GM19455 (cell line): ENCODE measurements around the gene CHKA.
"Not testable (repeated sequence)": the region's sequence is repeated elsewhere in the genome, so short reads cannot be mapped to it uniquely, and the experiment has no call there.

Experiments used
- ATAC-seq: cut with Tn5 transposase; IDR thresholded peaks from one replicate; pipeline ENCODE4 v1.9.1; 2021; ENCODE audit not compliant: unreplicated experiment

CHKA gene

DNA sequence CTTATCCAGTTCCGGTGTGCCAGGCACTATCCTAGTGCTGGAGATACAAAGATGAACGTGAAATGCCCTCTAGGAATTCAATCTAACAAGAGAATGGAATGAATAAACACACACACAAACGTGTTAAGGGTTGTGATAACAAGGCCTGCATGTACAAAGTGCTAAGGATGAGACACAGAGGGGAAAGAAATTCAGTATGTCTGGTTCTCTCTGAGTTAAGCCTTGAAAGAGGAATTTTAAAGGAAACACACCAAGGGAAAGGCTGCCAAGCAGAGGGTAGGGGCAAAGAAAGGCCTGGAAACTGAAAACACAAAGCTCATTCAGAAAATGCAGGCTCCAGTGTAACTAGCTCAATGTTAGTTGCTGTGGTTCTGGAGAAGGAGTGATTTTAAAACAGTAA is 4.2 kb downstream of the CHKA start:
- no peak for ATAC-seq

DNA sequence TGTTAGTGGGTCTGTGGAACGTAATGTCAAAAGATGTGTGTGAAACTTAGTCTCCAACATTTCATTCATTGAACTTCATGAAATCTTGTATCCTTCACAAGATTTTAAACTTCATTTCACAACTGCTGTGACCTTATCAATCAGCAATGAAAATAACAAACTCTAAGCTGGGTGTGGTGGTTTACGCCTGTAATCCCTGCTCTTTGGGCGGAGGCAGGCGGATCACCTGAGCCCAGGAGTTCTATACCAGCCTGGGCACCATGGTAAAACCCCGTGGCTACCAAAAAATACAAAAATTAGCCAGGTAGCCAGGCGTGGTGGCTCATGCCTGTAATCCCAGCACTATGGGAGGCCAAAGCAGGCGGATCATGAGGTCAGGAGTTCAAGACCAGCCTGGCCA is 5.1 kb downstream of the CHKA start:
- no peak for ATAC-seq

DNA sequence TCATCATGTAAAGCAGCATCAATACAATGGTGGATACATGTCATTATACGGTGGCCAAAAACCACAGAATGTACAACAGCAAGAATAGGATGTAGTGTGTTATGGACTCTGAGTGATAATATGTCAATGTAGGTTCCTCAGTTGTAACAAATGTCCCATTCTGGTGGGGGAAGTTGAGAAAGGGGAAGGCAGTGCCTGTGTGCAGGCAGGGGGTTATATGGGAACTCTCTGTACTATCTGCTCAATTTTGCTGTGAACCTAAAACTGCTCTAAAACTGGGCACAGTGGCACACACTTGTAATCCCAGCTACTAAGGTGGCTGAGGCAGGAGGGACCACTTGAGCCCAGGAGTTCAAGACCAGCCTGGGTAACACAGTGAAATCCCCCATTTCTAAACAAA is 5.9 kb downstream of the CHKA start:
- ATAC-seq, result no peak

DNA sequence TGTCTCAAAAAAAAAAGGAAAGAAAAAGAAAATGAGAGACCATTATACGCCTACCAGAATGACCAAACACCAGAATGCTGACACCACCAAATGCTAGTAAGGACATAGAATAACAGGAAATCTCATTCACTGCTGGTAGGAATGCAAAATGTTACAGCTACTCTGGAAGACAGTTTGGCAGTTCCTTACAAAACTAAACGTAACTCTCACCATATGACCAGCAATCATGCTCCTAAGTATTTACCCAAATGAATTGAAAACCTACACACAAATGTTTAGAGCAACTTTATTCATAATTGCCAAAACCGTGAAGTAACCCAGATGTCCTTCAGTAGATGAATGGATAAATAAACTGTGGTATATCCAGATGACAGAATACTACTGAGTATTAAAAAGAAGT is 7.2 kb downstream of the CHKA start:
- no peak for ATAC-seq

DNA sequence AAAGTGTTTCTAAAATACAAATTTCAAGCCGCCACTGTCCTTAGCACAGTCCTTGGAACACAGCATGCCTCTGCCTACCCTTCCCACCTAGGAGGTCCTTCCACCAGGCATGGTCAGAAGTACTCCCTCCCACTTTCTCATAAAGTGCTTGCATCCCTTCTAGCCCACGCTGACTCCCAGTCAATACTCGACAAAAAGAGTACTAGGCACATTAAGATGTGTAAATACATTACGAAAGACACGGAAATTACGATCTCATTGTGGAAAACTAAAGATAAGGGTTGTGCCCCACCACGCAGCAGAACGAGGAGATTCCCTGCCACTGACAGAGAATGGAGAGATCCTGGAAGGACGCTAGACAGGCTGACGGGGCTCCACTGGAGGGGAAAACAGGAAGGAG is 13.5 kb downstream of the CHKA start:
- ATAC-seq, result no peak

DNA sequence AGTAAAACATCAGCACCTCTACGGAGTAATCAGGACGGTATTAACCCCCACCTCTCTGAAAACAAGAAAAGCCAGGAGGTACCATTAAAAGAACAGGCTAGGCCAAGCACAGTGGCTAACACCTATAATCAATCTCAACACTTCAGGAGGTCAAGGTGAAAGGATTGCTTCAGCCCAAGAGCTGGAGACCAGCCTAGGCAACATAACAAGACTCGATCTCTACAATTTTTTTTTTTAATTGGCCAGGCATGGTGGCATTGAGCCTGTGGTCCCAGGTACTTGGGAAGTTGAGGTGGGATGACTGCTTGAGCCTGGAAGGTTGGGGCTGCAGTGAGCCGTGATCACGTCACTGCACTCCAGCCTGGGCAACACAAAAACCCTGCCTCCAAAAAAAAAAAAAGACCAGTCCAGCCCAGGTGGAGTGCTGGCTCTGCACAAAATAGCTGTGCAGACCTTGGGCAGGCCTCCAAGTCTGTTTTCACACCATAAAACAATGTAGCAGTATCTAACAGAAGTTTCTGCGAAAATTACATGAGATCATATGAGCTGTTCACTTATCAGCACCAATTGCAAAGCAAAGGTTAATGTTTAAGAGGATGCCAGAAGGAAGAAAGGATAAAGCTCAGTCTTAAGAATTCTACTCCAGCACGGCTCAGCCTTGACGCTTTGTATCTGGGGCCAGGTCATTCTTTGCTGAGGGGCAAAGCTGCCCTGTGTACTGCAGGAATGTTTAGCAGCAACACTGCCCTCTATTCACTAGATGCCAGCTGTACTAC is 14.8 kb downstream of the CHKA start:
- no peak for ATAC-seq

DNA sequence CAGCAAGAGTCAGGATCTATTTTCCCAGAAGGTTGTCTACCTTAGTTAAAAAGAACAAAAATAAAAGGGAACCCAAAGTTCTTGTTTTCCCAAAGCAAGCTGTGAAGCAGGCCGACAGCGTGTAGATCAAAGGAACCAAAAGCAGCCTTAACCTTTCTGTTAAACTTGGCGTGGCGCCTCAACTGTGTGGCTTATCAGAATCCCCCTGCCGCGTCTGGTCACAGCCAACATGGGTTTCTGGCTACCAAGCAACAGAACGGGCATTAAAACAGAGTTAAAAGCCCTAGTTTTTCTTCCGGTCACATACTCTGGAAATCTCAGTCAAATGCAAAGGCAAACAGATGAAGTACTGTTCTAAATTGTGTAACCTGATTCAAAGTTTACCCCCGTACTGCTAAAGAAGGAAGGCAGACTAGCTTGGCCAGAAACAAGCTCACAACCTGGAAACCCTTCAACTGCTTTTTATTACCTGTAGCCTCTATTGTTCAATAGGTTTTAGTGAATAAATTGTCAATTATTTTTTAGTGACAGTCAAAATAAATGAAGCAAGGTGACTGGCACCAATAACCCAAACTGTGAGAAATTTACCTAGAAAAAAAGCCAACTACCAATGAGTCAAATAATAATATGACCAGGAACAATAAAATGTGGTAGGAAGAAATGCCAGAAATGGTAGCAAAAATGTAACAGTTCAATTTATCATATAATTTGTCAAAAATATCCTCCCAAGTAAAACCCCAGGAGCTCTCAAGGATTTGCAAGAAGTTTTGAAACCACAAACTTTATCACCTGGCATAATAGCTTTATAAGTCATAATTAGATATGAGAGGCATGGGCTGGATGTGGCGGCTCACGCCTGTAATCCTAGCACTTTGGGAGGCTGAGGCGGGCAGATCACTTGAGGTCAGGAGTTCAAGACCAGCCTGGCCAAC is 21.4 kb downstream of the CHKA start:
- ATAC-seq, result no peak

DNA sequence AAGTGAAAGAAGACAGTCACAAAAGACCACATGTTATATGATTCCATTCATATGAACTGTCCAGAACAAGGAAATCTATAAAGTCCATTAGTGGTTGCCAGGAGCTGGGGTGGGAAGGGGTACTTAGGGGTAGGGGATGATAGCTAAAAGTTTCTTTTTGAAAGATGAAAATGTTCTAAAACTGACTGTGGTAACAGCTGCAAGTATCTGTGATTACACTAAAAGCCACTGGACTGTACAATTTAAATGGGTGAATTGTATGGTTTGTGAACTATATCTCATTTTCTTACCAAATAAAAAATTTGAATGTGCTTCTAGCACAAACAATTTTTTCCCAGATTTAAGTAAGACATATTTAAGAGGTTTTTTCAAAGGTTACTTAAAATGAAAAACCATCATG is 22.1 kb downstream of the CHKA start:
- no peak for ATAC-seq

DNA sequence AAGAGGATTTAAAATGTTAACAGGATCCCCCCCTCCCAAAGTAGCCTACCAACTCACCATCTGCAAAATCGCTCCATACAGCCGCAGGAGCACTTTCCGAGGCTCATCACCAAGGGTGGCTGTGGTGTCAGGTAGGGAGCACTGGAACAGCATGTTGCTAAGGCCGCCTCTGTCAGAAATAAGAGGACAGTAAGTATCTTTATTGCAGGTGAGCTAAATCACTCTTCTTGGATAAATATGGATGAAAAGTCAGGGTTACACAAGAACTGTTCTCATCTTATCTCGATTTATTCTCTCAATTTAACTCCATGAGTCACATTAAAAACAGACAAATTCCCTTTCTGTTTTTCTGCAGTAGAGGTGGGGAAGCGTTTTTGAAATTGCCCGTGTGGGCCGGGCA is 24.2 kb downstream of the CHKA start:
- ATAC-seq, result no peak

DNA sequence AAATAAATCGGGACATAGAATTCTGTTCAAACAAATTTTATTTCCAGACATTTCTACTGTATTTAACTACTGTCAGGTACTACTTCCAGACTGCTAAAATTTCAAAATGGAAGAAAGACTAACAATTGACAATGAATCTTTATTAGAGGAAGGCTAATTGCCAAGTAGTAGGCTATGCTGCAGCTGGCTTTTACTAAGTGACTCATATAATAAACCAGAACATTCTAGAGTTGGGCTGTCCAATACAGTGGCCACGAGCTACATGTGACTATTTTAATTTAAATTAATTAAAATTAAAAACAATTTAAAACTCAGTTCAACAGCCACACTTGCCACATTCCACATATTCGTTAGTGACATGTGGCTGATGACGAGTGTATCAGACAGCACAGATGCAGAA is 27.6 kb downstream of the CHKA start:
- ATAC-seq, result no peak

DNA sequence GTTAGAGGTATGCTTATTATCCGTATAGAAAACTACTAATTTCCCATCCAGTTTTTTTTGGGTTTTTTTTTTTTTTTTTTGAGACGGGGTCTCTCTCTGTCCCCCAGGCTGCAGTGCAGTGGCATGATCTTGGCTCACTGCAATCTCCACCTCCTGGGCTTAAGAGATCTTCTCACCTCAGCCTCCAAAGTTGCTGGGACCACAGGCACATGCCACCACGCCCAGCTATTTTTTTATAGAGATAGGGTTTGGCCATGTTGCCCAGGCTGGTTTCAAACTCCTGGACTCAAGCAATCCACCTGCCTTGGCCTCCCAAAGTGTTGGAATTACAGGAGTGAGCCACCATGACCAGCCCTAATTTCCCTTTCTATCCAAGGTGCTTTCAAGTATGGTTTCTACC is 28.2 kb downstream of the CHKA start:
- ATAC-seq, result not testable (repeated sequence)

DNA sequence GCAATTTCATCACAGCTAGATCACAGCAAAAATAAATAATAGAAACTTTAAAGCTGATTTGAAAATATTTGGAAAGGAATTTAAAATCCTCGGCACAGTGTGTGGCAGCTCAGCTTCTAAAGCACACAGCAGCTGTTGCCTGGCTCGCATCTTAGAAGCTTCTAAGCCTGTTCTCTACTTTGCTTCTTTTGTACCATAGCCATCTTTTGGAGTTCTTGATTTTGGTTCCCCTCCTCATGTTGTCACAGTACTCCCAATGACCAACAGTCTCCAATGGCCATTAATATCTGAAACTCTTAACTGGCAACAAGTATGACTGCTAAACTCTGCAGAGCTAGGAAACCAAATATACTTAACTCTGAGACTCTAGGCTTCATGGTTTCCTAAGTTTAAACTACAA is 28.8 kb downstream of the CHKA start:
- no peak for ATAC-seq

DNA sequence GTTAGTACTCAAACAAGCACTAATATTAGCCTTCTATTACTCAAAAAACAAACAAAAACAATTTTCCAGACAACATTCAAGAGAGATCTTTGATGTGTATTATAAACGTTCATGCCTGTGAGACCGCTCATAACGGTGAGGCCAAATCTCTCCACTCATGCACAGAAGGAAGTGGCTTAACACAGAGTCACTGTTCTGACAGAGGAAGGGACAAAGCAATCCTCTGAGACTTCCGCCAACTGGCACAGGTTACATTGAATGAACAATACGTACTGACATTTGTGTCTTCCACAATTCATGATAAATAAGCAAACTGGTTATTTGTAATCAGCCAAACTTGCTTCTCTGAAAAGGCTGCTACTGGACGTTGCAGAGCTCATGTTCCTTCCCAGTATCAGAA is 30.5 kb downstream of the CHKA start:
- no peak for ATAC-seq

DNA sequence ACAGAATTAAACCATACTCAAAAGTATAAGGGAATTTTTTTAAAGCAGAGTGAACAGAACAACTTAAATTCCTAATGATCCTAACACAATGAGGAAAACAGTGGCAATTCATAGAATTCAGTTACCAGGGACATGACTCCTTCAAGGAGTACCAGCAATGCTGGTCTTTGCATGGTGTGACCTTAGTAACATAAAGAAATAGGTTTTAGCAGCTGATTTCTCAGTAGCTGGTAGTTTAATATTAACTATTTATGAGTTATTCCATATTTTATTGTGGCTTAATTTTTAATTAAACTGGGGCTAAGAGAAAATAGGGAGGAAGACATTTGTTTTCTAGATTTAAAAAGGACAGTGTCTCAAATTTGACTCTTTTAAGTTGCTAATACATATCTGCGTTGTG is 30.9 kb downstream of the CHKA start:
- no peak for ATAC-seq

DNA sequence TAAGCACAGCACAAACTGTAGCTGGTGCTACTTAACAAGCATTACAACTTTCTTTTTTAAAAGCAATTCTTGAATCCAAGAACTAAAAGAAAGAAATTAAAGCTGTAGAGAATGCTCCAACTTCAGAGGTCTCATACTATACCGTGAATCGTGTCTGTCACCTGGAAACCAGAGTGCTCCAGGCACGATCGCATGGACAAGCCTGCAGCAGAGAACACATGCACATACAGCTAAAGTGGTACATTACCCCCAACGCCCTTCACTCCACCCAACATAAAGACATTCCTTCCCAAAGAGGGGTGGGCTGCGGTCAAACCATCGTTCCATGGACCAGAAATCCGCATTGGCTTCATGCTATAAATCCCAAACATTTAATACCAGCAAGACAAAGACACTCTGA is 31.5 kb downstream of the CHKA start:
- ATAC-seq, result no peak

DNA sequence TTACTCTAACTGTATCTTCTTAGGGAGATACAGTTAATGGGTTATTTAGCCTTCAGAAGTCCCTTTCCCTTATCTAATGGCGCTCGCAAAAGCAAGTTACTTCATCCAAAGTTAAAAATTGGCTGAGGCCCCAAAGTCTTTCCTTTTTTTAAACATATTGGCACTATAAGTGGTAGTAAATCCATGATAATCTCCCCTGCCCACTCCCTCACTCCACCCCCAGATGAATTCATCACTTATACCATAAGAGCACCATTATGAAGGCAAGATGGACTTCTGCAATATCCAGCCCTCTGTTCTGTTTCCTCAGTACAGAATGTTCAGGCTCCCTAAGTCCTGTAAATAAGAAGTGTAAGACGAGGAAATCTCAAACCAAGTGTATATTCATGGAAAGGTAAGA is 37.7 kb downstream of the CHKA start:
- no peak for ATAC-seq

DNA sequence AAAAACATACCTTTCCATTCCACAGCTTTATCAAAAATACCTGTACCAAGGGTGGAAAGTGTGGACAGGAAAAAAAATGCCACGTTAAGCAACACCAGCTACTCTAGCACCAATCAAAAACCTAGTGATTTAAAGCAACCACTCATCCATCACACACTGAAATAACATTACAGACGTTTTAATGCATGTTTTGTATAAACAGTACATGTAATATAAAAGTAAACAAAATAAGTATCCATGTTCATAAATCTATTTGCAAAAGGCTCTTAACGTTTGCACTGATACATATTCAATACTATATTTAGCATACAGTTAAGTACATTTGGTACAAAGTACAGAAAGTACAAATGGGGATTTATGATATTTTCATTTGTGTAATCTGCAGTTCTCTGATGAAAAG is 38.7 kb downstream of the CHKA start:
- no peak for ATAC-seq

DNA sequence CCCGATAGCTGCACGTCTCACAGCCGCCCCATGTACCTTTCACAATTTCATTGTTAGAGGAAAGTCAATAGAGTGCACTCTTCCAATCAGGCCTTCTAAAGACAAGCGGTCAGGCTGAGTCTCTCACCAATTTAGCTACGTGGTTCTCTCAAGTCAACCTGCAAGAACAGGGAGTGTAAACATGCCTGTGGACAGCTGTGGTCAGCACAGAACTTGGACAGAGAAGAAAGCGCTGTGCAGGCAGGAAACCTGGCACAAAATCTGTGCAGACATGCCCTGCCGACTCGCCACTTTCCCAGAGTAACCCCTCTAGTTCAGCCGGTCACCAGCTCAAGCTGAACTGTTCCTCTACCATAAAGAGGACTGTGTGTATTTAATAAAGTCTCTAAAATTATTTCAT is 39.5 kb downstream of the CHKA start:
- ATAC-seq, result no peak

DNA sequence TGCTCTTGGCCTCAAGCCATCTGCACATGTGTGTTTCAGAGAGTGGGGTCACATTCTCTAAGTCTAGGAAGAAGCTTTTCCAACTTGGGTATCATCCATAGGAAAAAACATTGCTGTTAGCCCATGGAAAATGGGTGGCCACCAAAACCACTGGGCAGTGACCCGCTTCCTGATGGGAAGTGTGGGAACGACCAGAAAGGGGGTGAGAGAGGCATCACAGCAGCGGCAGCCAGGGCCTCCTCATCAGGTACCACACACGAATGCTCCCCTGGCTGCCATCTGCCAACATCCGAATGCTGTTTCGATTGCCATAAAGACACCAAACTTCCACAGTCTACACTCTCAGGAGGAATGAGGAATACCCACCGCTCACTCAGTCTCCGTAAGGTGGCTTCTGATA is 40.3 kb downstream of the CHKA start:
- no peak for ATAC-seq

DNA sequence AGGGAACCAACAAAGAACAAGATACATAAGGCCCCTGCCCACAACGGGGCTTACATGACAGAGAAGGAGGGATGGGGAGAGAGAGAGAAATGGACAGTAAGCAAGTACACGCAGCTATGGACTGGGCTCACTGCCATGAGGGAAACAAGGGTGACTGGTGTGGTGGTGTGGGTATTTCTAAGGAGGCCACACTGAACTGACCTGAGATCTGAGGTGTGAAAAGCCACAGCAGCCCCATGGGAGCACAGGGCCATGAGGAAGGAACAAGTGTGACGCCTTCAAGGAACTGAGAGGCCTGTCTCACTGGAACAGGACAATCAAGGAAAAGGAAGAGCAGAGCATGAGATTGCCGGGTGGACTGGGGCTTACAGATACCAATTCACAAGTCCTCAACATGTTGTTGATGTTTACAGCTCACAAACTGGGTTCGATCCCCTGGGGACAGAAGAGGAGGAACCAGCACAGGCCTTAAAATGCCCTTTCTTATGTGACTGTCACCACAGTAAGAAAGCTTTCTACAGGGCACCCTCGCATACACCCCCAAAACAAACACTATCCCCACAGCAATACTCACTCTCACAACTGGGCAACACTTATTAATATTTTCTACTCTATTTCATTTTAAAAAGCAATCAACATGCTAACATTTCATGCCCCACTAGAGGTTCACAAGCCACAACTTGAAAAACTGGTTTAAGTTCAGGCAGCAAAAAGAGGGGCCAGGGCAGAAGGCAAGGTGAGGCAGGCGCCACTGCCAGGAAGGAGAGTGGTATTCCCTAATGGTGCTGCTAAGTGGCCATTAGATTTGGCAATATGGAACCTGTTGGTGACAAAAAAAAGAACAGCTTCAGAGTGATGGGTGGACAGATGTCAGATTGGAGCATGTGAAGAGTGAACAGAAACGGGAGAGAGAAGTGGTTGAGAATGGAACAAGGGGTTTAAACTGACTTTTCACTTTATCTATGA is 43.3 kb downstream of the CHKA start:
- ATAC-seq, result no peak

DNA sequence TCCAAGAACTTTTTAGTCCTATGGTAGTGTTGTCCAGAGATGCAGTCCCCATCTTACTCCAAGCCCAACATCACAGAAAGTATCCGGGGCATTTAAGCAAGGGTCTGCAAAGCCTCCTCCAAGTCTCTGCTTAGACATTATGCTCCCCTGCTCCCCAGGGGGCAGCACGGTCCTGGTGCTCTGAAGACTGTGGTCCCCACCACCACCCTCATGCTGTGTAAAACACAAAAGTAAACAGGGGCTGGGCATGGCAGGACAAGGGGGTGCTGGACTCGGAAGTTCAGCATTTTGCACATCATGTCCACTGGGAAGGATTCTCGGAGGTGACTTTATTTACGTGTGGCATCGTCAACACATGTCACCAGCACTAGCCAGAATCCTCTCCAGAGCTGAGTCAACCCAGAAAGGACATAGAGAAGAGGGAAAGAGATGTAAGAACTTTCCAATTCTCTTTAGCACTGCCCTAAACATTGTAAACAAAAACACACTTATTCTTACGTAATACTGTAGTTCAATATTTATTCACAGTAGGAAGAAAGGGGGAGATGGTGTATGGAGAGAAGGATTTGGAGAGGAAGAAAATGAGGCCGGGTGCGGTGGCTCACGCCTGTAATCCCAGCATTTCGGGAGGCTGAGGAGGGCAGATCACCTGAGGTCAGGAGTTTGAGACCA is 44.7 kb downstream of the CHKA start:
- ATAC-seq, result no peak
